H1 (cell line): ENCODE measurements around the gene MECP2. TPM values are rescaled to one million over a fixed set of nuclear protein-coding genes. Genes with fewer than 3 reads are reported as not detected.

Experiments used
- CTCF ChIA-PET: fragments of 300-600 bp; sonication (Branson Sonifier 250); formaldehyde crosslinking; loops from one replicate; lab custom pipeline; 2021; ENCODE audit not compliant: partially characterized antibody; lab: Charles Lee
- POLR2A ChIA-PET: fragments of 300-600 bp; sonication (Branson Sonifier 250); formaldehyde crosslinking; loops from one replicate; lab custom pipeline; 2021; ENCODE audit warnings: inconsistent platforms; ENCODE audit not compliant: partially characterized antibody; lab: Charles Lee
- DNase-seq, 2 experiments: peaks; one replicate each; pipeline versions ENCODE4 v3.0.0 to v3.0.0-alpha.2; 2010 to 2022; ENCODE audit warnings: low spot score in 2 of 2, low read depth in 1 of 2, mixed read lengths in 1 of 2
- FAIRE-seq: peaks from 2 replicates; lab custom pipeline; 2011; peaks lifted over from hg19 to GRCh38; lab: Jason Lieb, UNC
- H2AFZ ChIP-seq: 2 replicates; pipeline ENCODE4 v1.8.1; 2012; ENCODE audit warnings: low read length, inconsistent platforms
- H2AK5ac ChIP-seq: 2 replicates; pipeline ENCODE4 v1.6.1; 2013; ENCODE audit warnings: low read depth, low read length
- H2BK120ac ChIP-seq: replicated peaks from 2 replicates; pipeline ENCODE3; 2013; ENCODE audit warnings: low read depth, low read length, inconsistent platforms
- H2BK12ac ChIP-seq: 2 replicates; pipeline ENCODE4 v1.6.1; 2013; ENCODE audit warnings: low read depth, low read length
- H2BK15ac ChIP-seq: 2 replicates; pipeline ENCODE4 v1.6.1; 2013; ENCODE audit warnings: low read length
- H2BK20ac ChIP-seq: 2 replicates; pipeline ENCODE4 v1.6.1; 2013; ENCODE audit warnings: low read length
- H2BK5ac ChIP-seq: 2 replicates; pipeline ENCODE4 v1.6.1; 2013; ENCODE audit warnings: low read depth, low read length
- H3K14ac ChIP-seq: 2 replicates; pipeline ENCODE4 v1.6.1; 2013; ENCODE audit warnings: inconsistent platforms; ENCODE audit not compliant: insufficient read length
- H3K18ac ChIP-seq: 2 replicates; pipeline ENCODE4 v1.6.1; 2013; ENCODE audit warnings: low read length; ENCODE audit errors: extremely low read depth
- H3K23ac ChIP-seq: 2 replicates; pipeline ENCODE4 v1.6.1; 2013; ENCODE audit warnings: inconsistent platforms; ENCODE audit not compliant: insufficient read length
- H3K23me2 ChIP-seq: 2 replicates; pipeline ENCODE4 v1.6.1; 2013; ENCODE audit warnings: low read depth, low read length
- H3K27ac ChIP-seq: 2 replicates; pipeline ENCODE4 v1.6.1; 2011; ENCODE audit warnings: low read depth, low read length, inconsistent platforms
- H3K27me3 ChIP-seq, 4 experiments: replicated peaks in 1 of 4; 1 replicate in 1 of 4; 2 replicates in 3 of 4; pipeline versions ENCODE4 v1.6.1 to v1.8.1; 2011 to 2013; ENCODE audit warnings: low read length in 3 of 4, mild to moderate bottlenecking in 3 of 4, inconsistent platforms in 2 of 4, mixed read lengths in 2 of 4, moderate library complexity in 1 of 4; ENCODE audit not compliant: control insufficient read depth in 3 of 4, insufficient read depth in 3 of 4; ENCODE audit errors: extremely low read depth in 1 of 4
- H3K36me3 ChIP-seq, 4 experiments: 2 replicates each; pipeline versions ENCODE4 v1.6.1 to v1.8.1; 2011 to 2013; ENCODE audit warnings: mild to moderate bottlenecking in 4 of 4, low read length in 3 of 4, moderate library complexity in 2 of 4, control low read depth in 1 of 4, inconsistent platforms in 1 of 4; ENCODE audit not compliant: insufficient read depth in 4 of 4, control insufficient read depth in 2 of 4
- H3K4ac ChIP-seq: replicated peaks from 2 replicates; pipeline ENCODE3; 2013; ENCODE audit warnings: low read length, low read depth, mixed read lengths, inconsistent platforms; ENCODE audit not compliant: insufficient read length
- H3K4me1 ChIP-seq, 4 experiments: replicated peaks in 1 of 4; 1 replicate in 1 of 4; 2 replicates in 3 of 4; pipeline versions ENCODE4 v1.6.1 to v1.8.1; 2011 to 2013; ENCODE audit warnings: low read length in 3 of 4, inconsistent platforms in 2 of 4, mixed read lengths in 1 of 4; ENCODE audit not compliant: insufficient read depth in 4 of 4, control insufficient read depth in 3 of 4
- H3K4me2 ChIP-seq, 2 experiments: 2 replicates each; pipeline versions ENCODE4 v1.6.1 to v1.8.1; 2011 to 2013; ENCODE audit warnings: low read depth in 2 of 2, low read length in 2 of 2, control low read depth in 1 of 2, inconsistent platforms in 1 of 2, mild to moderate bottlenecking in 1 of 2; ENCODE audit not compliant: insufficient read depth in 1 of 2
- H3K4me3 ChIP-seq, 4 experiments: fragments of 200-600, 300-600 bp in 1 of 4; sonication (generic), shearing (Covaris generic), sonication (Bioruptor Twin) in 1 of 4; 2 replicates each; pipeline versions ENCODE4 v1.5.1 to v1.8.1; 2011 to 2016; ENCODE audit warnings: low read length in 4 of 4, low read depth in 3 of 4, control low read depth in 2 of 4, inconsistent platforms in 2 of 4, mild to moderate bottlenecking in 2 of 4, mixed read lengths in 1 of 4, moderate library complexity in 1 of 4; ENCODE audit not compliant: insufficient read depth in 2 of 4; ENCODE audit errors: extremely low read depth in 1 of 4
- H3K56ac ChIP-seq: replicated peaks from 2 replicates; pipeline ENCODE3; 2013; ENCODE audit warnings: low read depth, mild to moderate bottlenecking, mixed read lengths, low read length, inconsistent platforms; ENCODE audit not compliant: insufficient read length
- H3K79me1 ChIP-seq: 2 replicates; pipeline ENCODE4 v1.6.1; 2013; ENCODE audit warnings: low read depth, low read length, control low read depth
- H3K79me2 ChIP-seq, 2 experiments: 2 replicates each; pipeline versions ENCODE4 v1.6.1 to v1.8.1; 2012 to 2013; ENCODE audit warnings: low read length in 2 of 2, mild to moderate bottlenecking in 2 of 2, inconsistent platforms in 1 of 2; ENCODE audit not compliant: insufficient read depth in 2 of 2, control insufficient read depth in 1 of 2
- H3K9ac ChIP-seq, 4 experiments: replicated peaks in 1 of 4; 1 replicate in 1 of 4; 2 replicates in 3 of 4; pipeline versions ENCODE4 v1.6.1 to v1.8.1; 2011 to 2013; ENCODE audit warnings: low read depth in 3 of 4, low read length in 3 of 4, control low read depth in 2 of 4, mild to moderate bottlenecking in 2 of 4, moderate library complexity in 2 of 4, inconsistent platforms in 1 of 4; ENCODE audit errors: extremely low read depth in 1 of 4
- H3K9me3 ChIP-seq, 2 experiments: 2 replicates each; pipeline versions ENCODE4 v1.6.1 to v1.8.1; 2012 to 2013; ENCODE audit warnings: mild to moderate bottlenecking in 2 of 2, moderate library complexity in 2 of 2, control low read depth in 1 of 2, inconsistent platforms in 1 of 2, low read depth in 1 of 2, low read length in 1 of 2, mixed read lengths in 1 of 2; ENCODE audit not compliant: insufficient read depth in 2 of 2
- H4K20me1 ChIP-seq, 2 experiments: replicated peaks in 1 of 2; 2 replicates each; pipeline versions ENCODE3 to v1.8.1; 2011 to 2013; ENCODE audit warnings: inconsistent platforms in 2 of 2, low read length in 2 of 2, mild to moderate bottlenecking in 1 of 2; ENCODE audit not compliant: insufficient read depth in 2 of 2, control insufficient read depth in 1 of 2
- H4K5ac ChIP-seq: 2 replicates; pipeline ENCODE4 v1.6.1; 2013; ENCODE audit warnings: low read length, low read depth, mixed read lengths, inconsistent platforms; ENCODE audit not compliant: insufficient read length
- H4K8ac ChIP-seq: 2 replicates; pipeline ENCODE4 v1.8.0; 2013; ENCODE audit warnings: mild to moderate bottlenecking, moderate library complexity, low read length, inconsistent platforms; ENCODE audit not compliant: insufficient read depth; ENCODE audit errors: extremely low read depth
- H4K91ac ChIP-seq: replicated peaks from 2 replicates; pipeline ENCODE3; 2013; ENCODE audit warnings: low read length, mixed read lengths, inconsistent platforms; ENCODE audit not compliant: insufficient read length
- BACH1 ChIP-seq: IDR thresholded peaks from 2 replicates; pipeline ENCODE4 v1.6.1; 2012; ENCODE audit warnings: low read length, improper control_type of control experiment
- CREB1 ChIP-seq: IDR thresholded peaks from 2 replicates; pipeline ENCODE4 v1.6.1; 2012; ENCODE audit warnings: inconsistent platforms
- EGR1 ChIP-seq: IDR thresholded peaks from 2 replicates; pipeline ENCODE4 v1.6.1; 2011; ENCODE audit warnings: low read depth, low read length, borderline replicate concordance
- KDM4A ChIP-seq: IDR thresholded peaks from one replicate; pipeline ENCODE4 v1.7.1; 2012; ENCODE audit warnings: low read depth, mild to moderate bottlenecking, moderate library complexity, low read length, inconsistent platforms; ENCODE audit not compliant: severe bottlenecking
- KDM5A ChIP-seq: fragments of 200-600 bp; IDR thresholded peaks from 2 replicates; pipeline ENCODE4 v1.7.1; 2012; ENCODE audit warnings: mild to moderate bottlenecking, low read length, inconsistent platforms, mixed read lengths
- NRF1 ChIP-seq: IDR thresholded peaks from 2 replicates; pipeline ENCODE4 v1.6.1; 2011; ENCODE audit warnings: mild to moderate bottlenecking, low read depth, low read length, improper control_type of control experiment
- PHF8 ChIP-seq: fragments of 200-600 bp; sonication (generic); conservative IDR thresholded peaks from 2 replicates; pipeline ENCODE4 v1.7.1; 2012; ENCODE audit warnings: low read depth, mild to moderate bottlenecking, inconsistent platforms, low read length, moderate library complexity
- POLR2A ChIP-seq, 2 experiments: IDR thresholded peaks; 1 replicate in 1 of 2; 2 replicates in 1 of 2; pipeline ENCODE4 v1.6.1; 2011; ENCODE audit warnings: low read depth in 2 of 2, low read length in 2 of 2, mild to moderate bottlenecking in 2 of 2; ENCODE audit errors: control extremely low read depth in 1 of 2
- POLR2AphosphoS5 ChIP-seq: IDR thresholded peaks from 2 replicates; pipeline ENCODE4 v1.6.1; 2011; ENCODE audit warnings: low read depth, low read length
- SP2 ChIP-seq: IDR thresholded peaks from 2 replicates; pipeline ENCODE4 v1.6.1; 2012; ENCODE audit warnings: mild to moderate bottlenecking, low read length, inconsistent platforms
- TAF1 ChIP-seq: IDR thresholded peaks from 2 replicates; pipeline ENCODE4 v1.6.1; 2011; ENCODE audit warnings: mild to moderate bottlenecking, low read depth, low read length
- TAF7 ChIP-seq: optimal IDR thresholded peaks from 2 replicates; pipeline ENCODE3; 2011; ENCODE audit warnings: low read depth, mild to moderate bottlenecking, inconsistent platforms, low read length, moderate library complexity, borderline replicate concordance
- WGBS, 2 experiments: shearing (Covaris generic) in 1 of 2; methylation state at CpG; one replicate each; pipeline versions ENCODE4 v1.1.6 to v1.1.7; 2013 to 2015; ENCODE audit warnings: low lambda C conversion rate in 2 of 2, mixed read lengths in 2 of 2, inconsistent platforms in 1 of 2, low coverage in 1 of 2, missing lambda C conversion rate in 1 of 2; ENCODE audit not compliant: insufficient replicate concordance in 2 of 2, insufficient coverage in 1 of 2, insufficient read length in 1 of 2; ENCODE audit errors: extremely low coverage in 1 of 2, missing lambda C conversion rate in 1 of 2; 5-methylcytosine and 5-hydroxymethylcytosine counted together
- polyA plus RNA-seq, 7 experiments: library from polyadenylated mRNA; depleted of rRNA in 3 of 7; stranded (reverse) in 5 of 7; unstranded in 2 of 7; fragments of >200 nt in 5 of 7; fragments of 200-250 nt in 2 of 7; gene quantifications; 1 replicate in 5 of 7; 2 replicates in 1 of 7; 4 replicates in 1 of 7; pipeline versions ENCODE4 v1.2.1 to v1.2.3, GENCODE V29; 2011 to 2013; ENCODE audit warnings: missing spikeins in 2 of 7, mixed read lengths in 2 of 7
- total RNA-seq: library from RNA; stranded (reverse); fragmentation: NEBNext Ultra II Directional; extraction: Animal tissue kit (Norgen Biotek cat#: 25700); gene quantifications from 2 replicates; pipeline ENCODE4 v1.2.1, GENCODE V29; 2021
- TF ChIP-seq, protein P1 (sequence below): IDR thresholded peaks from 2 replicates; pipeline ENCODE4 v1.6.1; 2012; ENCODE audit warnings: inconsistent platforms

The MECP2 gene
- total and polyA plus RNA-seq, 2 of the 8 experiments (the other 6 are each of a cell fraction or from before 2014, with no cell fraction given) = 5.0 to 32.4 TPM

GRCh38 chrX:154097003-154097588 lies 421 bp downstream of the MECP2 start:
- no peaks in the 10 kb centered on the region for H3K27me3 ChIP-seq
- CTCF ChIA-PET = no interaction called here
- H3K9me3 ChIP-seq = no peaks in the 10 kb centered on the region
- H3K14ac ChIP-seq = no peak overlapping the region
- no peak overlapping the region for H3K56ac ChIP-seq
- H3K4me1 ChIP-seq = peaks cover 2 to 24% (median 8%) of the 10 kb centered on the region in 4 experiments; a peak in 6 of 7 replicates
- H2BK15ac ChIP-seq = no peak overlapping the region
- H3K23ac ChIP-seq = no peak overlapping the region
- H2BK20ac ChIP-seq = no peak overlapping the region
- peak in 1 of 2 experiments; percentile 67 for DNase-seq
- POLR2A ChIA-PET = interaction anchor here (0.6 to 1.0 kb wide), 2 partner anchors 25 to 75 kb away, joined by 3 to 4 read pairs; no protein-coding TSS in a partner anchor
- no peak overlapping the region for H3K4ac ChIP-seq
- no CpG with 5 or more reads among the region's 80 CpGs for WGBS, 2 experiments
- FAIRE-seq = no peak
- H3K36me3 ChIP-seq = no peaks in the 10 kb centered on the region; a peak in 1 of 8 replicates
- H3K79me2 ChIP-seq = peaks cover 11 to 46% of the 10 kb centered on the region in 2 experiments
- H3K27ac ChIP-seq = peak overlapping the region; percentile 77; the same call in 1 of the 2 replicates
- peak overlapping the region; percentile 51 to 92 (median 58) for H3K4me3 ChIP-seq
- peak overlapping the region; percentile 54 to 90 (median 73) for H3K9ac ChIP-seq
- H2BK12ac ChIP-seq = no peak overlapping the region
- peaks cover 7% of the 10 kb centered on the region; the same call in 1 of the 2 replicates for H3K23me2 ChIP-seq
- peak overlapping the region; percentile 95 to 98 for H3K4me2 ChIP-seq
- no peak overlapping the region for H2BK120ac ChIP-seq
- no peak overlapping the region for H2AK5ac ChIP-seq
- no peak overlapping the region for H2BK5ac ChIP-seq
- H4K91ac ChIP-seq = no peak overlapping the region
- no peak overlapping the region for H2AFZ ChIP-seq
- no peak overlapping the region for H3K18ac ChIP-seq
- H3K79me1 ChIP-seq = peaks cover 3% of the 10 kb centered on the region
- no peak overlapping the region for H4K5ac ChIP-seq
- peaks cover 7 to 11% of the 10 kb centered on the region in 2 experiments for H4K20me1 ChIP-seq
- 0 out of 2 replicates have a peak, but pooled peaks have one; percentile 40 for TF ChIP-seq TAF1
- no peak for TF ChIP-seq EGR1
- TF ChIP-seq NRF1 = 0 out of 2 replicates have a peak, but pooled peaks have one; percentile 19
- TF ChIP-seq TAF7 = no peak
- no peak for TF ChIP-seq KDM4A
- TF ChIP-seq, protein P1, sequence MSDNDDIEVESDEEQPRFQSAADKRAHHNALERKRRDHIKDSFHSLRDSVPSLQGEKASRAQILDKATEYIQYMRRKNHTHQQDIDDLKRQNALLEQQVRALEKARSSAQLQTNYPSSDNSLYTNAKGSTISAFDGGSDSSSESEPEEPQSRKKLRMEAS = no peak
- TF ChIP-seq POLR2AphosphoS5 = no peak
- no peak for TF ChIP-seq KDM5A
- no peak for TF ChIP-seq SP2
- peak; percentile 57; the same call in 1 of the 2 replicates for TF ChIP-seq PHF8
- TF ChIP-seq BACH1 = no peak
- TF ChIP-seq CREB1 = no peak
- TF ChIP-seq POLR2A (IDR thresholded peaks at IDR 0.05; ENCODE audit: control extremely low read depth in 1 of 2, low read depth in 2 of 2, low read length in 2 of 2) = no peak; a peak in 1 of 3 replicates
- peak overlapping the region; percentile 68; the same call in 1 of the 2 replicates for H4K8ac ChIP-seq
